HEK293T (cell line): ENCODE results near the gene MYO1A.
A peak's percentile ranks its signal among the peaks of the same experiment; 100 is the strongest.
"Not testable (repeated sequence)": the region's sequence is repeated elsewhere in the genome, so short reads cannot be mapped to it uniquely, and the experiment has no call there.

Source experiments
- CTCF ChIA-PET: fragments of 350-600 bp; formaldehyde crosslinking; extraction: SDS; loops from one replicate; lab custom pipeline; 2021; ENCODE audit warnings: antibody characterized with exemption, inconsistent platforms; lab: Yijun Ruan, JAX
- POLR2A ChIA-PET: fragments of 350-600 bp; formaldehyde crosslinking; extraction: SDS; loops from one replicate; lab custom pipeline; 2020; ENCODE audit warnings: antibody characterized with exemption, inconsistent platforms; lab: Yijun Ruan, JAX
- DNase-seq: peaks from one replicate; pipeline ENCODE4 v3.0.0; 2012; ENCODE audit warnings: mixed read lengths; ENCODE audit errors: extremely low spot score
- ARNT ChIP-seq: fragments of 450-650 bp; IDR thresholded peaks from 2 replicates; pipeline ENCODE4 v1.6.1; 2017; ENCODE audit warnings: mild to moderate bottlenecking
- BHLHE40 ChIP-seq: fragments of 450-650 bp; IDR thresholded peaks from 2 replicates; pipeline ENCODE4 v1.6.1; 2016; ENCODE audit warnings: mild to moderate bottlenecking, moderate library complexity, borderline replicate concordance
- CTBP1 ChIP-seq: fragments of 450-650 bp; IDR thresholded peaks from 2 replicates; pipeline ENCODE4 v1.6.1; 2016; ENCODE audit warnings: borderline replicate concordance
- ELF4 ChIP-seq: fragments of 450-650 bp; IDR thresholded peaks from 2 replicates; pipeline ENCODE4 v1.6.1; 2017; ENCODE audit warnings: antibody characterized with exemption
- FOXA1 ChIP-seq: fragments of 450-650 bp; IDR thresholded peaks from 2 replicates; pipeline ENCODE4 v1.6.1; 2016; ENCODE audit warnings: mild to moderate bottlenecking
- FOXK2 ChIP-seq: fragments of 450-650 bp; IDR thresholded peaks from 2 replicates; pipeline ENCODE4 v1.6.1; 2016; ENCODE audit warnings: mild to moderate bottlenecking
- FOXM1 ChIP-seq: fragments of 450-650 bp; IDR thresholded peaks from 2 replicates; pipeline ENCODE4 v1.6.1; 2017; ENCODE audit warnings: mild to moderate bottlenecking, borderline replicate concordance
- HDGF ChIP-seq: fragments of 450-650 bp; IDR thresholded peaks from 2 replicates; pipeline ENCODE4 v1.6.1; 2017; ENCODE audit warnings: antibody characterized with exemption, borderline replicate concordance
- L3MBTL2 ChIP-seq: fragments of 450-650 bp; conservative IDR thresholded peaks from 2 replicates; pipeline ENCODE4 v1.6.1; 2016; ENCODE audit warnings: mild to moderate bottlenecking
- LEF1 ChIP-seq: fragments of 450-650 bp; IDR thresholded peaks from 2 replicates; pipeline ENCODE4 v1.6.1; 2017; ENCODE audit warnings: mild to moderate bottlenecking, borderline replicate concordance
- NFRKB ChIP-seq: fragments of 450-650 bp; IDR thresholded peaks from 2 replicates; pipeline ENCODE4 v1.6.1; 2016; ENCODE audit warnings: mild to moderate bottlenecking, moderate library complexity
- PKNOX1 ChIP-seq: fragments of 450-650 bp; IDR thresholded peaks from 2 replicates; pipeline ENCODE4 v1.6.1; 2016
- SP1 ChIP-seq: fragments of 450-650 bp; IDR thresholded peaks from 2 replicates; pipeline ENCODE4 v1.6.1; 2017
- SUZ12 ChIP-seq: fragments of 450-650 bp; IDR thresholded peaks from 2 replicates; pipeline ENCODE4 v1.6.1; 2016; ENCODE audit warnings: mild to moderate bottlenecking
- TARDBP ChIP-seq: fragments of 450-650 bp; IDR thresholded peaks from 2 replicates; pipeline ENCODE4 v1.6.1; 2016
- ZNF384 ChIP-seq: fragments of 450-650 bp; IDR thresholded peaks from 2 replicates; pipeline ENCODE4 v1.6.1; 2016

MYO1A gene

GRCh38 chr12:57018353-57018752, 31.6 kb downstream of the MYO1A start:
- not testable (repeated sequence) for DNase-seq
- POLR2A ChIA-PET: interaction anchor here (1.0 to 1.1 kb wide), 2 partner anchors 61 to 94 kb away, joined by 4 to 6 read pairs; partner anchors contain the start of gene STAT6
- CTCF ChIA-PET: interaction anchor here (0.6 to 1.9 kb wide), 6 partner anchors 10 to 264 kb away, joined by 3 to 7 read pairs (median 4); no protein-coding TSS in a partner anchor
- TF ChIP-seq ZNF384: 0 out of 2 replicates have a peak, but pooled peaks have one; percentile 48

GRCh38 chr12:57016348-57016747, 33.6 kb downstream of the MYO1A start, which contains the start of gene TAC3:
Gene TAC3 (minus strand): TSS chr12:57016529. CDS start chr12:57015797, 732 bp downstream.
- ChIA-PET POLR2A (interaction anchor here (0.6 to 1.2 kb wide), 4 partner anchors 36 to 95 kb away, joined by 3 to 4 read pairs (median 3); partner anchors contain the start of genes NAB2 and STAT6), CTCF (interaction anchor here (1.2 kb wide), 1 partner anchor 8 kb away, joined by 5 read pairs; no protein-coding TSS in a partner anchor)
- no peak for DNase-seq
- TF ChIP-seq SUZ12 (no peak), ELF4 (no peak), ZNF384 (no peak), PKNOX1 (no peak), FOXK2 (no peak), LEF1 (no peak)

- ChIA-PET CTCF (interaction anchor here (0.5 kb wide), 1 partner anchor 62 kb away, joined by 4 read pairs; no protein-coding TSS in a partner anchor), POLR2A (no interaction called here)
- TF ChIP-seq SP1: no peak
- TF ChIP-seq FOXK2: no peak
- TF ChIP-seq CTBP1: no peak
- TF ChIP-seq ZNF384: no peak
- no peak for TF ChIP-seq FOXA1
- DNase-seq: no peak
These were observed 37.1 kb downstream of the MYO1A start for GRCh38 chr12:57012600-57013465.

DNA sequence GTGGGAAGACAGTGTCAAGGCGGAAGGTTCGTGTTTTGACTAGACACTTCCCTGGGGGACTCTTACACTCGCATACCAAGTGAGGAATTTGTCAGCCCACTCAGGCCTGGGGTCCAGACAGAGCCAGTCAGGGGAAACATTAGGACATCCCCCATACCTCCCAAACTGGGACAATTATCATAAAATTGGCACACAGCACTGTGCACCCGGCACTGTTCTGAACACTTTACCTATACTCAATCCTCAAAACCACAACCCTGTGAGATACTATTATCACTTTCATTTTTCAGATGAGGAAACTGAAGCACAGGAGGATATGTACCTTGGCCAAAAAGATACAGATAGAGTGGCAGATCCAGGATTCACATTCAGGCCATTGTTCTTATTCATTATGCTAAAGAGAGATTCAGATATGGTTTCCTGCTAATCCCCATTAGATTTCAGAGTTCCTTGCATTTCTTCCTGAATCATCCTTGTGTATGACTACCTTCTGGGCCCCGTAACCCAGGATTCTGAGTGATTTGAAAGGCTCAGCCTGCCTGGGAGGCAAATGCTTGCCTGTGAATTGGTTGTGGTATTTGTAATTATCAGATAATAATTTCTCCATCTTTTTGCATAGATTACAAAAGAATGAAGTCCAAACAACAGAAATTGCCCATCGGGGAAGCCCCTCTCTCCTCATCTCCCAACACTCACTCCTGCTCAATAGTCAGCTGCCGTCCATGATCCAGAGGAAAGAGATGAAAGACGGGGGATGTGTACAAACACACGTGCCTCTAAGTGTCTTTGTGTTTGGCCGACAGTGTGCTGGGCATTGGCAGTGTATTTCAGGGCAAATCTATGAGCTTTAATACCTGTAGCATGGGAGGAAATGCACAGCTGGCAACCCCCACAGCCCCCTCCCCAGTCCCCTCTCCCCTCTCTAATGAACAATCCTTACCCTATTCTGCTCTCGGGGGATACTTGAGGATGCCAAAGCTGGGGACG, 38.2 kb downstream of the MYO1A start:
- TF ChIP-seq SUZ12: no peak
- no peak for TF ChIP-seq FOXM1
- no peak for TF ChIP-seq CTBP1
- no peak for TF ChIP-seq FOXK2
- no peak for TF ChIP-seq HDGF
- no peak for TF ChIP-seq SP1
- TF ChIP-seq TARDBP: no peak
- TF ChIP-seq LEF1: no peak
- TF ChIP-seq BHLHE40: no peak
- TF ChIP-seq ELF4: no peak
- no peak for TF ChIP-seq ZNF384
- no peak for TF ChIP-seq FOXA1
- TF ChIP-seq L3MBTL2: no peak
- no peak for TF ChIP-seq PKNOX1
- no peak for TF ChIP-seq ARNT
- no peak for TF ChIP-seq NFRKB
- ChIA-PET CTCF (interaction anchor here (1.1 to 1.4 kb wide), 4 partner anchors 8 to 165 kb away, joined by 3 to 11 read pairs (median 4); partner anchors contain the start of gene STAT6), POLR2A (interaction anchor here (1.0 to 1.7 kb wide), 4 partner anchors 54 to 286 kb away, joined by 3 to 11 read pairs (median 4); partner anchors contain the start of genes NACA, NEMP1 and STAT6)
- DNase-seq: no peak

GRCh38 chr12:57010627-57011247, 39.2 kb downstream of the MYO1A start:
- CTCF ChIA-PET: interaction anchor here (1.1 to 1.4 kb wide), 4 partner anchors 9 to 166 kb away, joined by 3 to 11 read pairs (median 4); partner anchors contain the start of gene STAT6
- POLR2A ChIA-PET: interaction anchor here (1.0 to 1.7 kb wide), 4 partner anchors 55 to 285 kb away, joined by 3 to 11 read pairs (median 4); partner anchors contain the start of genes NACA, NEMP1 and STAT6
- TF ChIP-seq NFRKB (no peak), PKNOX1 (no peak), CTBP1 (no peak), LEF1 (no peak), FOXK2 (no peak), L3MBTL2 (no peak), SUZ12 (no peak), ELF4 (no peak), FOXA1 (no peak)
- DNase-seq: no peak
